GF-D8 (cell line): ENCODE data around the gene TNRC18.
A peak's percentile ranks its signal among the peaks of the same experiment; 100 is the strongest.
"Not testable (repeated sequence)": the region's sequence is repeated elsewhere in the genome, so short reads cannot be mapped to it uniquely, and the experiment has no call there.

Experiments
- DNase-seq: peaks from one replicate; lab custom pipeline; 2025; lab: John Stamatoyannopoulos, UW

The TNRC18 gene

GRCh38 chr7:5320802-5321396 is 102.7 kb downstream of the TNRC18 start:
- no peak for DNase-seq

GRCh38 chr7:5320391-5320790 is 103.2 kb downstream of the TNRC18 start:
- no peak for DNase-seq

- DNase-seq: not testable (repeated sequence)
These were observed 105.0 kb downstream of the TNRC18 start for GRCh38 chr7:5318613-5319012.

GRCh38 chr7:5315761-5316160 is 107.9 kb downstream of the TNRC18 start:
- no peak for DNase-seq

GRCh38 chr7:5314864-5315263 is 108.8 kb downstream of the TNRC18 start:
- no peak for DNase-seq

- DNase-seq: not testable (repeated sequence)
These were observed 110.4 kb downstream of the TNRC18 start for GRCh38 chr7:5313076-5313885.

- DNase-seq: not testable (repeated sequence)
These were observed 111.2 kb downstream of the TNRC18 start for GRCh38 chr7:5312276-5313070.

GRCh38 chr7:5310822-5311405 is 112.7 kb downstream of the TNRC18 start:
- no peak for DNase-seq

GRCh38 chr7:5309146-5309545 is 114.5 kb downstream of the TNRC18 start:
- DNase-seq: no peak

GRCh38 chr7:5307221-5308142 is 116.2 kb downstream of the TNRC18 start:
- DNase-seq: not testable (repeated sequence)

- DNase-seq: not testable (repeated sequence)
These were observed 118.6 kb downstream of the TNRC18 start for GRCh38 chr7:5305050-5305449.

GRCh38 chr7:5303591-5304505 is 119.8 kb downstream of the TNRC18 start:
- DNase-seq: no peak

- no peak for DNase-seq
These were observed 120.6 kb downstream of the TNRC18 start for GRCh38 chr7:5303061-5303460.

GRCh38 chr7:5302577-5302976 is 121.1 kb downstream of the TNRC18 start:
- DNase-seq: no peak

GRCh38 chr7:5300366-5300765 is 123.3 kb downstream of the TNRC18 start:
- no peak for DNase-seq

- DNase-seq: peak; percentile 23
These were observed 126.9 kb downstream of the TNRC18 start for GRCh38 chr7:5296611-5297226.

- no peak for DNase-seq
These were observed 127.5 kb downstream of the TNRC18 start for GRCh38 chr7:5296015-5296610.

- no peak for DNase-seq
These were observed 128.3 kb downstream of the TNRC18 start for GRCh38 chr7:5295039-5296014.
